Measurements from ENCODE around the gene CNTNAP2. TPM values are rescaled to one million over a fixed set of nuclear protein-coding genes. Genes with fewer than 3 reads are reported as not detected.

The CNTNAP2 gene
- total RNA-seq, 3 donors from 2014 or later (not counting 1 experiment from before 2014, with no cell fraction given) = 0.18 to 1.1 TPM; not detected in 1

DNA sequence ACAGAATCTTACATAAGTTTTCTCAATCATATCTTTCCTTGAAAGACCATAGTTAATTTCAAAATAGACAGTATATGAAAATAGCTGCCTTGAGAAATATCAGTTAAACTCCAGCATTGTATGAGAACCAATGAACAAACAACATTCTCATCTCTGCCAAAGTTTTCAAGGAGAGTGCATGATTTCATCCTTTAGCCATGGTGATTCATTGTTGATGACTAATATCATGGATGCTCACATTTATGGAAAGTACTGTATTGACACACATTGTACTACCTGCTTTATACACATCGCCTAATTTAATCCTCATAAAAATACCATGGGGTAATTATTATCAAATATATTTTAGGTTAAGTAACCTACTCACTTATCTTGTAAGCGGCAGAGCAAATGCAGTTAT lies 250.3 kb downstream of the CNTNAP2 start:
- no peaks in the 10 kb centered on the region for H3K27me3 Mint-ChIP-seq (ENCODE audit: low read depth in 2 of 2)
- ATAC-seq = no peak
- H3K4me1 Mint-ChIP-seq = no peaks in the 10 kb centered on the region
- no peak overlapping the region for H3K4me3 ChIP-seq (ENCODE audit: low read length)
- no peak for DNase-seq
- H3K9me3 Mint-ChIP-seq = peaks cover 13 to 25% of the 10 kb centered on the region in 2 donors
- no peak overlapping the region for H3K4me3 Mint-ChIP-seq
- no peaks in the 10 kb centered on the region for H3K36me3 ChIP-seq (ENCODE audit: control insufficient read depth, insufficient read depth, low read length)
- H3K36me3 Mint-ChIP-seq = peaks cover 5% of the 10 kb centered on the region
- H3K27ac ChIP-seq (ENCODE audit: low read length) = no peak overlapping the region
- WGBS (ENCODE audit: insufficient coverage) = no CpG with 5 or more reads among the region's 2 CpGs
- no peaks in the 10 kb centered on the region for H3K4me1 ChIP-seq (ENCODE audit: control insufficient read depth, insufficient read depth, low read length)
- intact Hi-C loops (cut with micrococcal nuclease) = no loop called here
- TF ChIP-seq, protein P1, sequence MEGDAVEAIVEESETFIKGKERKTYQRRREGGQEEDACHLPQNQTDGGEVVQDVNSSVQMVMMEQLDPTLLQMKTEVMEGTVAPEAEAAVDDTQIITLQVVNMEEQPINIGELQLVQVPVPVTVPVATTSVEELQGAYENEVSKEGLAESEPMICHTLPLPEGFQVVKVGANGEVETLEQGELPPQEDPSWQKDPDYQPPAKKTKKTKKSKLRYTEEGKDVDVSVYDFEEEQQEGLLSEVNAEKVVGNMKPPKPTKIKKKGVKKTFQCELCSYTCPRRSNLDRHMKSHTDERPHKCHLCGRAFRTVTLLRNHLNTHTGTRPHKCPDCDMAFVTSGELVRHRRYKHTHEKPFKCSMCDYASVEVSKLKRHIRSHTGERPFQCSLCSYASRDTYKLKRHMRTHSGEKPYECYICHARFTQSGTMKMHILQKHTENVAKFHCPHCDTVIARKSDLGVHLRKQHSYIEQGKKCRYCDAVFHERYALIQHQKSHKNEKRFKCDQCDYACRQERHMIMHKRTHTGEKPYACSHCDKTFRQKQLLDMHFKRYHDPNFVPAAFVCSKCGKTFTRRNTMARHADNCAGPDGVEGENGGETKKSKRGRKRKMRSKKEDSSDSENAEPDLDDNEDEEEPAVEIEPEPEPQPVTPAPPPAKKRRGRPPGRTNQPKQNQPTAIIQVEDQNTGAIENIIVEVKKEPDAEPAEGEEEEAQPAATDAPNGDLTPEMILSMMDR (IDR thresholded peaks at IDR 0.05) = no peak
- no peaks in the 10 kb centered on the region for H3K9me3 ChIP-seq (ENCODE audit: control insufficient read depth, insufficient read depth, low read length)
- H3K27ac Mint-ChIP-seq = no peak overlapping the region
- H3K27me3 ChIP-seq (ENCODE audit: control insufficient read depth, insufficient read depth, low read length) = no peaks in the 10 kb centered on the region

GRCh38 chr7:146370171-146370570 lies 253.6 kb downstream of the CNTNAP2 start:
- Histone ChIP-seq H3K4me1 (ENCODE audit: control insufficient read depth, insufficient read depth, low read length) (no peaks in the 10 kb centered on the region), H3K9me3 (ENCODE audit: control insufficient read depth, insufficient read depth, low read length) (peaks cover 1% of the 10 kb centered on the region), H3K36me3 (ENCODE audit: control insufficient read depth, insufficient read depth, low read length) (no peaks in the 10 kb centered on the region), H3K27ac (ENCODE audit: low read length) (no peak overlapping the region), H3K27me3 (ENCODE audit: control insufficient read depth, insufficient read depth, low read length) (no peaks in the 10 kb centered on the region), H3K4me3 (ENCODE audit: low read length) (no peak overlapping the region)
- ATAC-seq = no peak
- Mint-ChIP-seq H3K4me1 (no peaks in the 10 kb centered on the region), H3K27me3 (ENCODE audit: low read depth in 2 of 2) (no peaks in the 10 kb centered on the region), H3K9me3 (peaks cover 11 to 31% of the 10 kb centered on the region in 2 donors), H3K27ac (no peak overlapping the region), H3K4me3 (no peak overlapping the region), H3K36me3 (no peaks in the 10 kb centered on the region)
- intact Hi-C loops (cut with micrococcal nuclease) = no loop called here
- 96% methylated on average over 5 of the region's 9 CpGs for WGBS (ENCODE audit: insufficient coverage)
- TF ChIP-seq, protein P1 (IDR thresholded peaks at IDR 0.05) = no peak
- DNase-seq = no peak

GRCh38 chr7:146375170-146375569 lies 258.6 kb downstream of the CNTNAP2 start:
- ATAC-seq = no peak
- TF ChIP-seq, protein P1 (IDR thresholded peaks at IDR 0.05) = no peak
- no peak overlapping the region for H3K4me3 Mint-ChIP-seq
- no peak for DNase-seq
- H3K4me1 ChIP-seq (ENCODE audit: control insufficient read depth, insufficient read depth, low read length) = no peaks in the 10 kb centered on the region
- H3K4me1 Mint-ChIP-seq = no peaks in the 10 kb centered on the region
- no peaks in the 10 kb centered on the region for H3K27me3 Mint-ChIP-seq (ENCODE audit: low read depth in 2 of 2)
- intact Hi-C loops (cut with micrococcal nuclease) = no loop called here
- H3K9me3 ChIP-seq (ENCODE audit: control insufficient read depth, insufficient read depth, low read length) = peaks cover 3% of the 10 kb centered on the region
- no peaks in the 10 kb centered on the region for H3K36me3 ChIP-seq (ENCODE audit: control insufficient read depth, insufficient read depth, low read length)
- H3K27me3 ChIP-seq (ENCODE audit: control insufficient read depth, insufficient read depth, low read length) = no peaks in the 10 kb centered on the region
- 80% methylated on average over 1 of the region's 2 CpGs for WGBS (ENCODE audit: insufficient coverage)
- H3K36me3 Mint-ChIP-seq = no peaks in the 10 kb centered on the region
- H3K27ac ChIP-seq (ENCODE audit: low read length) = no peak overlapping the region
- H3K9me3 Mint-ChIP-seq = peaks cover 11 to 31% of the 10 kb centered on the region in 2 donors
- H3K27ac Mint-ChIP-seq = no peak overlapping the region
- H3K4me3 ChIP-seq (ENCODE audit: low read length) = no peak overlapping the region

- TF ChIP-seq, protein P1 (IDR thresholded peaks at IDR 0.05) = no peak
- peaks cover 3% of the 10 kb centered on the region for H3K9me3 ChIP-seq (ENCODE audit: control insufficient read depth, insufficient read depth, low read length)
- Mint-ChIP-seq H3K4me1 (no peaks in the 10 kb centered on the region), H3K27ac (no peak overlapping the region), H3K36me3 (no peaks in the 10 kb centered on the region), H3K9me3 (peaks cover 14 to 26% of the 10 kb centered on the region in 2 donors), H3K27me3 (ENCODE audit: low read depth in 2 of 2) (no peaks in the 10 kb centered on the region), H3K4me3 (no peak overlapping the region)
- ATAC-seq = no peak
- no peak for DNase-seq
- no peaks in the 10 kb centered on the region for H3K27me3 ChIP-seq (ENCODE audit: control insufficient read depth, insufficient read depth, low read length)
- no peaks in the 10 kb centered on the region for H3K4me1 ChIP-seq (ENCODE audit: control insufficient read depth, insufficient read depth, low read length)
- no peak overlapping the region for H3K27ac ChIP-seq (ENCODE audit: low read length)
- WGBS (ENCODE audit: insufficient coverage) = 57% methylated on average over 1 of the region's 2 CpGs
- no peaks in the 10 kb centered on the region for H3K36me3 ChIP-seq (ENCODE audit: control insufficient read depth, insufficient read depth, low read length)
- no peak overlapping the region for H3K4me3 ChIP-seq (ENCODE audit: low read length)
- intact Hi-C loops (cut with micrococcal nuclease) = no loop called here
Measured at GRCh38 chr7:146378196-146378595, 261.6 kb downstream of the CNTNAP2 start.

Data from natural killer cell (primary cell).